SK-N-SH (cell line): ENCODE data around the gene BTBD9. TPM values are rescaled to one million over a fixed set of nuclear protein-coding genes. Genes with fewer than 3 reads are reported as not detected.

Experiments used
- CTCF ChIA-PET: fragments of 300-600, 350-600 bp; formaldehyde crosslinking; extraction: SDS; loops from one replicate; lab custom pipeline; 2021; lab: Yijun Ruan, JAX
- POLR2A ChIA-PET: fragments of 350-600 bp; sonication (Branson Sonifier 250); formaldehyde crosslinking; extraction: SDS; loops from one replicate; lab custom pipeline; 2020; ENCODE audit warnings: antibody characterized with exemption, inconsistent platforms; lab: Yijun Ruan, JAX
- DNase-seq: peaks from one replicate; pipeline ENCODE4 v3.0.0; 2012
- H2AFZ ChIP-seq: fragments of 200-600 bp; sonication (generic); 2 replicates; pipeline ENCODE4 v1.8.1; 2016; ENCODE audit warnings: antibody characterized with exemption, mild to moderate bottlenecking, low read depth
- H3F3A ChIP-seq: fragments of 200-600 bp; sonication (generic); replicated peaks from 2 replicates; pipeline ENCODE3; 2016; ENCODE audit warnings: antibody characterized with exemption, mild to moderate bottlenecking; ENCODE audit not compliant: insufficient read depth
- H3K27ac ChIP-seq, 2 experiments: fragments of 200-500 bp in 1 of 2; fragments of 200-600 bp in 1 of 2; sonication (Bioruptor generic) in 1 of 2; sonication (generic), shearing (Covaris generic) in 1 of 2; 2 replicates each; pipeline versions ENCODE4 v1.5.1 to v1.6.1; 2014 to 2016; ENCODE audit warnings: low read depth in 2 of 2, inconsistent platforms in 1 of 2, low read length in 1 of 2, mild to moderate bottlenecking in 1 of 2, mixed read lengths in 1 of 2
- H3K27me3 ChIP-seq: fragments of 200-600 bp; sonication (generic), shearing (Covaris generic); 2 replicates; pipeline ENCODE4 v1.6.1; 2016; ENCODE audit warnings: mixed run types; ENCODE audit not compliant: insufficient read depth
- H3K36me3 ChIP-seq, 2 experiments: fragments of 200-500 bp in 1 of 2; fragments of 200-600 bp in 1 of 2; sonication (Bioruptor generic) in 1 of 2; sonication (generic) in 1 of 2; replicated peaks in 1 of 2; 2 replicates each; pipeline versions ENCODE3 to v1.5.1; 2014 to 2016; ENCODE audit warnings: low read length in 1 of 2, mild to moderate bottlenecking in 1 of 2; ENCODE audit not compliant: insufficient read depth in 2 of 2, control insufficient read depth in 1 of 2
- H3K4me1 ChIP-seq, 2 experiments: fragments of 200-500 bp in 1 of 2; fragments of 200-600 bp in 1 of 2; sonication (Bioruptor generic) in 1 of 2; sonication (generic), shearing (Covaris generic) in 1 of 2; 2 replicates each; pipeline versions ENCODE4 v1.5.1 to v1.6.1; 2014 to 2016; ENCODE audit warnings: low read depth in 1 of 2, low read length in 1 of 2, mixed run types in 1 of 2; ENCODE audit not compliant: insufficient read depth in 2 of 2, control insufficient read depth in 1 of 2
- H3K4me2 ChIP-seq: fragments of 200-600 bp; sonication (generic), shearing (Covaris generic); 2 replicates; pipeline ENCODE4 v1.6.1; 2017; ENCODE audit warnings: mixed run types
- H3K4me3 ChIP-seq, 2 experiments: fragments of 200-500 bp in 1 of 2; fragments of 200-600 bp in 1 of 2; sonication (Bioruptor generic) in 1 of 2; sonication (generic), shearing (Covaris generic) in 1 of 2; 2 replicates each; pipeline versions ENCODE4 v1.5.1 to v1.8.1; 2014 to 2016; ENCODE audit warnings: low read depth in 2 of 2, inconsistent platforms in 1 of 2, low read length in 1 of 2, mild to moderate bottlenecking in 1 of 2, mixed read lengths in 1 of 2, moderate library complexity in 1 of 2
- H3K79me2 ChIP-seq: fragments of 200-600 bp; sonication (generic); 2 replicates; pipeline ENCODE4 v1.8.1; 2017; ENCODE audit warnings: mild to moderate bottlenecking; ENCODE audit not compliant: insufficient read depth
- H3K9ac ChIP-seq: fragments of 200-600 bp; sonication (generic); 2 replicates; pipeline ENCODE4 v1.6.1; 2017; ENCODE audit warnings: mixed run types
- H3K9me2 ChIP-seq: fragments of 200-600 bp; sonication (generic); 2 replicates; pipeline ENCODE4 v1.6.1; 2017; ENCODE audit warnings: mixed run types
- H3K9me3 ChIP-seq: fragments of 200-600 bp; sonication (generic); 2 replicates; pipeline ENCODE4 v1.6.1; 2017; ENCODE audit warnings: mixed run types, mild to moderate bottlenecking, moderate library complexity
- H4K20me1 ChIP-seq: fragments of 200-600 bp; sonication (generic); 2 replicates; pipeline ENCODE4 v1.6.1; 2017; ENCODE audit warnings: mild to moderate bottlenecking, mixed run types; ENCODE audit not compliant: insufficient read depth
- CTCF ChIP-seq: fragments of 200-600 bp; sonication (generic); IDR thresholded peaks from 2 replicates; pipeline ENCODE4 v1.6.1; 2017; ENCODE audit warnings: antibody characterized with exemption, mild to moderate bottlenecking, moderate library complexity
- ELF1 ChIP-seq: IDR thresholded peaks from 2 replicates; pipeline ENCODE4 v1.4.0; 2012
- EP300 ChIP-seq, 2 experiments: IDR thresholded peaks; 2 replicates each; pipeline versions ENCODE4 v1.4.0 to v1.6.1; 2012; ENCODE audit warnings: borderline replicate concordance in 1 of 2, low read depth in 1 of 2, low read length in 1 of 2
- FOSL2 ChIP-seq: IDR thresholded peaks from 2 replicates; pipeline ENCODE4 v1.4.0; 2012; ENCODE audit warnings: low read depth, mild to moderate bottlenecking, moderate library complexity, borderline replicate concordance
- FOXJ3 ChIP-seq: sonication (generic); formaldehyde crosslinking; IDR thresholded peaks from 2 replicates; pipeline ENCODE4 v1.5.1; 2020; ENCODE audit warnings: mild to moderate bottlenecking, missing genetic modification reagents
- FOXM1 ChIP-seq: IDR thresholded peaks from 2 replicates; pipeline ENCODE4 v1.4.0; 2012; ENCODE audit warnings: low read depth, mild to moderate bottlenecking
- GABPA ChIP-seq: IDR thresholded peaks from 2 replicates; pipeline ENCODE4 v1.4.0; 2012; ENCODE audit warnings: low read depth, mild to moderate bottlenecking
- GATA2 ChIP-seq: sonication (generic); formaldehyde crosslinking; IDR thresholded peaks from 2 replicates; pipeline ENCODE4 v1.5.0; 2020; ENCODE audit warnings: mild to moderate bottlenecking, missing genetic modification reagents
- JUND ChIP-seq: IDR thresholded peaks from 2 replicates; pipeline ENCODE4 v1.4.0; 2012
- NFIC ChIP-seq: IDR thresholded peaks from 2 replicates; pipeline ENCODE4 v1.4.0; 2012; ENCODE audit warnings: borderline replicate concordance
- PBX3 ChIP-seq: IDR thresholded peaks from 2 replicates; pipeline ENCODE4; 2012
- POLR2AphosphoS5 ChIP-seq: IDR thresholded peaks from 2 replicates; pipeline ENCODE4 v1.6.1; 2012; ENCODE audit warnings: low read depth, low read length
- RAD21 ChIP-seq: IDR thresholded peaks from 2 replicates; pipeline ENCODE4 v1.6.1; 2012; ENCODE audit warnings: mild to moderate bottlenecking, low read length
- RXRA ChIP-seq: IDR thresholded peaks from 2 replicates; pipeline ENCODE4 v1.4.0; 2012; ENCODE audit warnings: low read depth, mild to moderate bottlenecking, borderline replicate concordance
- SIN3A ChIP-seq: IDR thresholded peaks from 2 replicates; pipeline ENCODE4 v1.6.1; 2012; ENCODE audit warnings: low read depth, mild to moderate bottlenecking, low read length, moderate library complexity, borderline replicate concordance
- SMC3 ChIP-seq: IDR thresholded peaks from 2 replicates; pipeline ENCODE4 v1.6.1; 2012; ENCODE audit warnings: low read depth, low read length, improper control_type of control experiment
- TAF1 ChIP-seq: IDR thresholded peaks from 2 replicates; pipeline ENCODE4 v1.6.1; 2012; ENCODE audit warnings: low read depth, mild to moderate bottlenecking, low read length, moderate library complexity, borderline replicate concordance
- TEAD4 ChIP-seq: IDR thresholded peaks from 2 replicates; pipeline ENCODE4 v1.4.0; 2012; ENCODE audit warnings: mild to moderate bottlenecking, borderline replicate concordance; ENCODE audit not compliant: insufficient read depth
- YY1 ChIP-seq: IDR thresholded peaks from 2 replicates; pipeline ENCODE4 v1.4.0; 2012; ENCODE audit warnings: low read depth, mild to moderate bottlenecking
- WGBS: methylation state at CpG from one replicate; pipeline ENCODE4 v1.1.6; 2017; ENCODE audit warnings: low lambda C conversion rate; 5-methylcytosine and 5-hydroxymethylcytosine counted together
- polyA plus RNA-seq, 3 experiments: library from polyadenylated mRNA; depleted of rRNA; stranded (reverse); fragments of >200 nt; gene quantifications; 2 replicates each; pipeline ENCODE4 v1.2.3, GENCODE V29; 2012
- TF ChIP-seq, protein P1 (sequence below): fragments of 150-350 bp; IDR thresholded peaks from 2 replicates; pipeline ENCODE4 v1.6.1; 2016; ENCODE audit warnings: mild to moderate bottlenecking, low read depth, low read length
- TF ChIP-seq, protein P2 (sequence below): IDR thresholded peaks from 2 replicates; pipeline ENCODE4 v1.6.1; 2012; ENCODE audit warnings: mild to moderate bottlenecking, low read depth, low read length, moderate library complexity
- TF ChIP-seq, protein P3 (sequence below): IDR thresholded peaks from 2 replicates; pipeline ENCODE4 v1.4.0; 2012; ENCODE audit warnings: low read depth

BTBD9 gene
- polyA plus RNA-seq, 1 of the 3 experiments (the other 2 are of a cell fraction), result 2.2 TPM

- TF ChIP-seq CTCF, result no peak
- TF ChIP-seq POLR2AphosphoS5, result no peak
- no peak for TF ChIP-seq ELF1
- TF ChIP-seq YY1, result no peak
- TF ChIP-seq NFIC, result no peak
- no peak for TF ChIP-seq TAF1
- TF ChIP-seq, protein P1, sequence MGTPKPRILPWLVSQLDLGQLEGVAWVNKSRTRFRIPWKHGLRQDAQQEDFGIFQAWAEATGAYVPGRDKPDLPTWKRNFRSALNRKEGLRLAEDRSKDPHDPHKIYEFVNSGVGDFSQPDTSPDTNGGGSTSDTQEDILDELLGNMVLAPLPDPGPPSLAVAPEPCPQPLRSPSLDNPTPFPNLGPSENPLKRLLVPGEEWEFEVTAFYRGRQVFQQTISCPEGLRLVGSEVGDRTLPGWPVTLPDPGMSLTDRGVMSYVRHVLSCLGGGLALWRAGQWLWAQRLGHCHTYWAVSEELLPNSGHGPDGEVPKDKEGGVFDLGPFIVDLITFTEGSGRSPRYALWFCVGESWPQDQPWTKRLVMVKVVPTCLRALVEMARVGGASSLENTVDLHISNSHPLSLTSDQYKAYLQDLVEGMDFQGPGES, result no peak
Observed at GRCh38 chr6:38155144-38155543, 484.6 kb downstream of the BTBD9 start (continued).

DNA sequence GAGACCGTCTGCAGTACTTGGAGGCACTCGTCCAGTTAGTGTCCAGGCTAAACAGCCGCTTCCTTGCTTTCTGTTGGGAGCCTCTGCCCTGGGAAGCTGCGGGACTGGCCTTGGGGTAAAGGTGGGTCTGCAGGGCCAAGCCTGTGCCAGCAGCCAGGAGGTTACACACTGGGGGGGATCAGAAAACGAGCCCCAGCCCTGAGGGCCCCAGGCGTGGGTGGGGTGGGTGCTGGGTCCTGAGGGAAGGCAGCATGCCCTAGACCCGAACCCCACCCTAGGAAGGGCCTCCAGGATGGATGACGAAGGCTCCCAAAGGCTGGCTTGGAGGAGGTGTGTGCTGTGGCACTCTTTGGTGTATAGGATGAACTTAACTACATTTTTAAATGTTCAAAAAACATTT is 485.0 kb downstream of the BTBD9 start:
- Histone ChIP-seq H3K9ac (no peak overlapping the region), H3K9me2 (no peaks in the 10 kb centered on the region), H2AFZ (no peak overlapping the region), H4K20me1 (peaks cover 9% of the 10 kb centered on the region; the same call in 1 of the 2 replicates), H3K9me3 (no peaks in the 10 kb centered on the region), H3F3A (no peaks in the 10 kb centered on the region), H3K27me3 (no peaks in the 10 kb centered on the region), H3K4me1 (peaks cover 0 to 9% of the 10 kb centered on the region in 2 experiments; a peak in 2 of 4 replicates), H3K79me2 (no peaks in the 10 kb centered on the region; the same call in 1 of the 2 replicates), H3K27ac (no peak overlapping the region), H3K4me2 (no peak overlapping the region), H3K4me3 (no peak overlapping the region), H3K36me3 (peaks cover 6 to 20% of the 10 kb centered on the region in 2 experiments)
- no peak for DNase-seq
- ChIA-PET CTCF (no interaction called here), POLR2A (no interaction called here)
- TF ChIP-seq FOXJ3, result no peak
- no peak for TF ChIP-seq RAD21
- no peak for TF ChIP-seq GABPA
- TF ChIP-seq PBX3, result no peak
- TF ChIP-seq FOSL2, result no peak
- no peak for TF ChIP-seq SMC3
- TF ChIP-seq SIN3A, result no peak
- no peak for TF ChIP-seq POLR2AphosphoS5
- no peak for TF ChIP-seq RXRA
- no peak for TF ChIP-seq JUND
- TF ChIP-seq, protein P1, result no peak
- TF ChIP-seq EP300 (IDR thresholded peaks at IDR 0.05; ENCODE audit: borderline replicate concordance in 1 of 2, low read depth in 1 of 2, low read length in 1 of 2), result no peak
- TF ChIP-seq, protein P2, sequence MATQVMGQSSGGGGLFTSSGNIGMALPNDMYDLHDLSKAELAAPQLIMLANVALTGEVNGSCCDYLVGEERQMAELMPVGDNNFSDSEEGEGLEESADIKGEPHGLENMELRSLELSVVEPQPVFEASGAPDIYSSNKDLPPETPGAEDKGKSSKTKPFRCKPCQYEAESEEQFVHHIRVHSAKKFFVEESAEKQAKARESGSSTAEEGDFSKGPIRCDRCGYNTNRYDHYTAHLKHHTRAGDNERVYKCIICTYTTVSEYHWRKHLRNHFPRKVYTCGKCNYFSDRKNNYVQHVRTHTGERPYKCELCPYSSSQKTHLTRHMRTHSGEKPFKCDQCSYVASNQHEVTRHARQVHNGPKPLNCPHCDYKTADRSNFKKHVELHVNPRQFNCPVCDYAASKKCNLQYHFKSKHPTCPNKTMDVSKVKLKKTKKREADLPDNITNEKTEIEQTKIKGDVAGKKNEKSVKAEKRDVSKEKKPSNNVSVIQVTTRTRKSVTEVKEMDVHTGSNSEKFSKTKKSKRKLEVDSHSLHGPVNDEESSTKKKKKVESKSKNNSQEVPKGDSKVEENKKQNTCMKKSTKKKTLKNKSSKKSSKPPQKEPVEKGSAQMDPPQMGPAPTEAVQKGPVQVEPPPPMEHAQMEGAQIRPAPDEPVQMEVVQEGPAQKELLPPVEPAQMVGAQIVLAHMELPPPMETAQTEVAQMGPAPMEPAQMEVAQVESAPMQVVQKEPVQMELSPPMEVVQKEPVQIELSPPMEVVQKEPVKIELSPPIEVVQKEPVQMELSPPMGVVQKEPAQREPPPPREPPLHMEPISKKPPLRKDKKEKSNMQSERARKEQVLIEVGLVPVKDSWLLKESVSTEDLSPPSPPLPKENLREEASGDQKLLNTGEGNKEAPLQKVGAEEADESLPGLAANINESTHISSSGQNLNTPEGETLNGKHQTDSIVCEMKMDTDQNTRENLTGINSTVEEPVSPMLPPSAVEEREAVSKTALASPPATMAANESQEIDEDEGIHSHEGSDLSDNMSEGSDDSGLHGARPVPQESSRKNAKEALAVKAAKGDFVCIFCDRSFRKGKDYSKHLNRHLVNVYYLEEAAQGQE, result no peak
- TF ChIP-seq NFIC, result no peak
- TF ChIP-seq GATA2 (CRISPR knock-in tag), result no peak
- TF ChIP-seq YY1, result no peak
- TF ChIP-seq TEAD4, result no peak
- no peak for TF ChIP-seq FOXM1
- TF ChIP-seq, protein P3, sequence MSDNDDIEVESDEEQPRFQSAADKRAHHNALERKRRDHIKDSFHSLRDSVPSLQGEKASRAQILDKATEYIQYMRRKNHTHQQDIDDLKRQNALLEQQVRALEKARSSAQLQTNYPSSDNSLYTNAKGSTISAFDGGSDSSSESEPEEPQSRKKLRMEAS, result no peak
- 96% methylated on average over 5 of the region's 8 CpGs for WGBS
